ENCODE measurements around the gene NAALADL1.

DNA sequence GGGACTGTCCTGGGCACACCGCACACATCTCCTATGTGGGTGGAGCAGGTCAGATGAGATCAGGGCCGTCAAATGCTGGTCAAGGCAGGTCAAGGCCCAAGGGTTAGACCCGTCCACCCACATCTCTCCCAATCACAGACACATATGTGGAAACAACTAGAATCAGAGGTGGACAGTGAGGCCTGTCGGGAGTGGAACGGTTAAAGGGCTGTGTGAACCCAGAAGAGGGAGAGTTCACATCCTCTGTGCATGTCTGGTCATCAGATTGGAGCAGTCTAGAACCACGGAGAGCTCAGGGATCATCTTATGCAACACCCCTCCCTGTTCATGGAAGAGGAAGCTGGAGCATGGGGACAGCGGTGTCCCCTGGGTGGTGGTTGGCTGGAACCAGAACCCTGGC, 38.5 kb downstream of the NAALADL1 start:
- TF ChIP-seq POLR2A (IDR thresholded peaks at IDR 0.05), result no peak
- no peak for TF ChIP-seq POLR2AphosphoS5 (IDR thresholded peaks at IDR 0.05)
- TF ChIP-seq, protein P1, sequence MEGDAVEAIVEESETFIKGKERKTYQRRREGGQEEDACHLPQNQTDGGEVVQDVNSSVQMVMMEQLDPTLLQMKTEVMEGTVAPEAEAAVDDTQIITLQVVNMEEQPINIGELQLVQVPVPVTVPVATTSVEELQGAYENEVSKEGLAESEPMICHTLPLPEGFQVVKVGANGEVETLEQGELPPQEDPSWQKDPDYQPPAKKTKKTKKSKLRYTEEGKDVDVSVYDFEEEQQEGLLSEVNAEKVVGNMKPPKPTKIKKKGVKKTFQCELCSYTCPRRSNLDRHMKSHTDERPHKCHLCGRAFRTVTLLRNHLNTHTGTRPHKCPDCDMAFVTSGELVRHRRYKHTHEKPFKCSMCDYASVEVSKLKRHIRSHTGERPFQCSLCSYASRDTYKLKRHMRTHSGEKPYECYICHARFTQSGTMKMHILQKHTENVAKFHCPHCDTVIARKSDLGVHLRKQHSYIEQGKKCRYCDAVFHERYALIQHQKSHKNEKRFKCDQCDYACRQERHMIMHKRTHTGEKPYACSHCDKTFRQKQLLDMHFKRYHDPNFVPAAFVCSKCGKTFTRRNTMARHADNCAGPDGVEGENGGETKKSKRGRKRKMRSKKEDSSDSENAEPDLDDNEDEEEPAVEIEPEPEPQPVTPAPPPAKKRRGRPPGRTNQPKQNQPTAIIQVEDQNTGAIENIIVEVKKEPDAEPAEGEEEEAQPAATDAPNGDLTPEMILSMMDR (IDR thresholded peaks at IDR 0.05), result no peak

All from sigmoid colon (tissue), 4 donors.